Left hindlimb (tissue), 1 donor: ENCODE measurements around the gene PPIG.
"Not testable (repeated sequence)": the region's sequence is repeated elsewhere in the genome, so short reads cannot be mapped to it uniquely, and the experiment has no call there.

ENCODE experiments used
- DNase-seq: peaks from one replicate; pipeline ENCODE4 v3.0.0-alpha.2; 2018

The PPIG gene

DNA sequence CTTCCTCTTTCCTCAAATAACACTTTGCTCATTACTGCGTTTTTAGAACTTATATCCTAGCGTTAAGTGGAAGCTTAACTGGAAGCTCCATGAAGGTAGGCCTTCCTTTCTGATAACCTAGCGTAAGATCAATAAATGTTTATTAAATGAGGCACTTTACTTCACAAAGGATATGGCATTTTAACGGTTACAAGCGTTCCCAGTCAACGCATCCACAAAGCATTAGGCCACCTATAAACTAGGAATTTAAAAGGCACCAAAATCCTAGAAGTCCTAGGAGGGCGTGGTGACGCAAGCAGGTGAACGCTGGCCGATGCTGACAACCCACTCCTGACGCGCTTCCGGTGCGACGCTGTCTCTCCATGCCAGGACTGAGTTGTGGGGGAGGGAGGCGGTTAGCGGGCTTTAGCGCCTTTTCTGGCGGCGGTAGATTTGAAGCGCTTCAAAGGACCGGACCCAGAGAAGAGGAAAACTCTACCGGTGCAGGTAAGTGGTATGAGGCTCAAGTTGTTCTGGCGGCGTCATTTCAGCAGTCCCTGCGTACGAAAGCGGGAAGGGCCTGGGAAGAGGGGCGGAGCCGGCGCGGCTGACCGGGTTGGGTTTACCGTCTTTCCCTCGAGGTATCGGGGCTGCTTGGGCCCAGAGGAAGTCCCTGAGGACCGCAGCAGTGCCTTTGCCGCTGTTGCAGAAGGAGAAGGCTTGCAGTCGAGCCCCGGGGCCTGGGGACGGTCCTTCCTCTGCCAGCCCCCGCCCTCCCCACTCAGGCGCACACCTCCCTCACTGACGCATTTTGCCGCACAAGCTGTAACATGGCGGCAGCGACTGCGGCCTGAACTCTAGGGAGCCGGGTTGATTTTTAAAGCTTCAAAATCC, at the start of gene PPIG:
TSS of gene PPIG (plus strand) at position 347 of the 873 bp plus-strand sequence. CDS start 19,691 bp downstream, outside the sequence.
- DNase-seq = peak; percentile 93

GRCh38 chr2:169539460-169539859, 44.7 kb upstream of the PPIG start:
- DNase-seq = not testable (repeated sequence)

GRCh38 chr2:169540146-169540545, 44.0 kb upstream of the PPIG start:
- DNase-seq = no peak

DNA sequence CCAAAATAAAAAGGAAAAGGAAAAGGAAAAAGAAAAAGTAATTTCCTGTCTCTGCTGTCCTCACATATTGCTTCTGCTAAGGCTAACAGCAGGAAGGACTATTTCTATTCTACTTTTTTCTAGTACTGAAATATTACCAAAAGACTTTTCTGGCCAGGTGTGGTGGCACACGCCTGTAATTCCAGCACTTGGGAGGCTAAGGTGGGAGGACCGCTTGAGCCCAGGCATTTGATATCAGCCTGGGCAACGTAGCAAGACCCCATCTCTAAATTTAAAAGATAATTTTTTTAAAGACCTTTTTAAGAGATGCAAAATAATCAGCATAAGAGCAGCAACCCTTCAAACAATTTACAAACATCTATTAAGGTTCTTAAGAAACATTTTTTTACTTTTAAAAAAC, 41.7 kb upstream of the PPIG start:
- DNase-seq = no peak

DNA sequence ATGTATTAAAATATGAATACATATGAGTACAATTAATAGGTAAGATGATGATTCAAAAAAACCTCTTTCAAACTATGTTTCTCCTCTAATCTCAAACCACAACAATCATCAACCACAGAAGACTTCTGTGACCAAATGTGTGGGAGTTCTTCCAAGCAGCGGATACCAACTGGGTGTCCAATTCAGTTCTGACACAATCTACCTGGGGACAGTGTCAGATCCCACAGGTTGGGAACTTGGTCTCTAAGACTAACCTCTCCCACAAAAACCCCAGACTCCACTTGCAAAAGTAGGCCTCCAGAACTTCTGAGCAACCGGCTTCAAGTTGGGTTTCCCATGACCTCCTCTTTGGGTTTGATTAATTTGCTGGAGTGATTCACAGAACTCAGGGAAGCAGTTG, 37.4 kb upstream of the PPIG start:
- DNase-seq = no peak

DNA sequence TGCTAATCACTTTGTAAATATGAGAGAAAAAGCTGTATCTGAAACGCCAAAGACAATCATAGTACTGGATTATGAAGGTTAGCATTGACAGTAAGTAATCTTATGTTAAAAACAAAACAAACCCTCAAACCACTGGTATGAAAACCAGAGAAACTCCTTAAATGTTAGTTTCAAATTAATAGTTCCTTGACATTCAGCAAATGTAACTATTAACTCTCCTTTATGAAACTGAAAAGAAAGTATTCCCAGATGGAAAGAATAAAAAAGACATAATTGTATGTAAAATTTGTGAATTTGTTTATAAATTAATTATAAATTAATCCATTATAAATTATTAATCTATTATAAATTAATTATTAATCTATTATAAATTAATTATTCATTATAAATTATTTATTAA, 22.8 kb upstream of the PPIG start:
- no peak for DNase-seq

- DNase-seq = not testable (repeated sequence)
Observed at GRCh38 chr2:169562084-169562483, 22.1 kb upstream of the PPIG start.

DNA sequence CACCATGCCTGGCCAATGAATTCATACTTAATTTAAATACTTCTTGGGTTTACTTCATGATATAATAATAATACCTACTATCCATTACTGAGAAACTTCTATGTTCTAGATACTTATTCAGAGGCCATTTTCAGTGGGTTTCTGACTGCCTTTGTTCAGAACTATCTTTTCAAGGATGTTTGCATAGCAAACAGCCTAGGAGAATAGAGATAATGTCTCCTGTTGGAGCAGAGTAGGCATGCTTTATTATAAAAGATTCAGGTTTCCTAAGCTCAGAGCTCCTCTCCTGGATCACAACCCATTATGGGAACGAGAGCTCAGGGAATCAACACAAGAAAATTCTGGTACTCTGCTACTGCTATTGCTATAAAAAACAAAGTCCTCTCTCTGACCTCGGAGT, 21.6 kb upstream of the PPIG start:
- DNase-seq = no peak

DNA sequence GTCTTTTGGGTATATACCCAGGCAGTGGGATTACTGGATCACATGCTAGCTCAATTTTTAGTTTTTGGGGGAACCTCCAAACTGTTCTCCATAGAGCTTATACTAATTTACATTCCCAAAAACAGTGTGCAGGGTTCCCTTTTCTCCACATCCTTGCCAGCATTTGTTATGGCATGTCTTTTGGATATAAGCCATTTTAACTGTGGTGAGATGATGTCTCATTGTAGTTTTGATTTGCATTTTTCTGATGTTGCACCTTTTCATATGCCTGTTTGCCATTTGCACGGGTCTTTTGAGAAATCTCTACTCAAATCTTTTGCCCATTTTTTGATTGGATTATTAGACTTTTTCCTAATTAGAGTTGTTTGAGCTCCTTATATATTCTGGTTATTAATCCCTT, 18.5 kb upstream of the PPIG start:
- DNase-seq = no peak

- no peak for DNase-seq
Observed at GRCh38 chr2:169569948-169570347, 14.2 kb upstream of the PPIG start.

- not testable (repeated sequence) for DNase-seq
Observed at GRCh38 chr2:169570752-169571151, 13.4 kb upstream of the PPIG start.

DNA sequence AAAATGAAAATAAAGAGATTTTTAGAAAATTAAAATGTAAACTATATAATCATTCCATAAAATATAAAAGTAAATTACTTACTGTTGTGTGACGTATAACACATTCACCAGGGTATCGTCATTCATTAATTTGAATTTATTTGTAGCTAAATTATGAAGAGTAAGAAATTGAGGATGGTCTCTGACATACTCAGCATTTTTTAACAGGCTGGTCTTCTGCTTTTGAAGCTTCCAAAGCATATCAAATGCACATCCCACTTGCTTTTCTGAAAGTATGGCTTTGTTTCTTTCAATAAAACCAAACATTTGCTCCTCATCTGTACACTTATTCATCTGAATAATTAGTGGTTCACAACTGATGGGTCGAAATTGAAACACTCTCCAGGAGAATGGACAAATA, 12.6 kb upstream of the PPIG start:
- DNase-seq = no peak

GRCh38 chr2:169572189-169572588, 12.0 kb upstream of the PPIG start:
- no peak for DNase-seq

GRCh38 chr2:169572821-169573159, 11.4 kb upstream of the PPIG start:
- no peak for DNase-seq

DNA sequence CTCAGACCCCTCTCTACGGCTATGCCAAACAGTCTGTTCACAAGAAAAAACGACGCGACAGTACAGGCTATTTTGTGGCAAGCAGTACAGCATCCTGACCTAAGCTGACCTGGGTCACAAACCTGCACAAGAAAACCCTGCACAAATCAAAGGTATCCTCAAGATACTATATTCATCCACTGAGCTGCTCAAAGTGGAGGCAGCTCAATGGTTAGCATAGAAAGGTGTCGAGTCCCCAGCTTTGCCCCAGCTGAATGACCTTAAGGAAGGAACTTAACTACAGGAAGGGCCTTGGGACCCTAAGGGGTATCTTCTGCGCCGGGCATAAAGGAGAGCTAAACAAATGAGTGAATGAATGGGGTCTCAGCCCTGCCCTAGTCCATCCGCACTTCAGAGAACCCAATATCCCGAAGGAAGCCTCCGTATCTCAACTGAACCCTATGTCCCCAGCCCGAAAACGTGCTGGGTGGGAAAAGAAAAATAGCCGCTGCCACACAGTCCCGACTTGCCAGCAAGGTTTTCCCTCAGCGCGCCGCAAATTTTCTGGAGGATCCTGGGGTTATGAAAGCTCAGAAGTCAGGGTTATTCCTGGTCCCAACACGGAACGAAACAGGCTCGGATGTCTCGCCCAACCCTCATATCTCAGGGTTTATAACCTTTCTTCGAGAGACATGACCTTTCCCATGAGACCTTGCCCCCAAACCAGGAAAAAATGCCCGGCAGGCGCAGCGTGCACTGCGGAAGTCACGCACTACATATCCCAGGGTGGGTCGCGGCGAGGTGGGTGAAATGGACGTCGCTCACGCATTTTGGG, 10.8 kb upstream of the PPIG start, which contains the start of gene FASTKD1:
TSS of gene FASTKD1 (minus strand) at position 706 of the 814 bp plus-strand sequence. CDS start 1,836 bp downstream, outside the sequence.
- DNase-seq = peak; percentile 91

DNA sequence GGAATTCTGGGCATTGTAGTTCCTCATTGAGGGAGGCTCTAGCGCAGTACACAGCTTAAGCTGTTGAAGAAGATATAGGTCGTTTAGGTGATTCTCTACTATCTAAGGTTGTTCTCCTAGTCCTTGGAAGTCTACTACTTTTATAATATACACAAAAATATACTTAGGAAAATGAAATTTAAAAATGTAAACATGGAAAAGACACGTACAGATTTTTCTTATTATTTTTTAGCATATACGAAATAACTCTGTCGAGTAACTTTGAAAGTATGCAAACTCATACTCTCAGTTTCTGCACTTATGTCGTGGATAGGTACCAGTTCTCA, 10.2 kb upstream of the PPIG start:
- DNase-seq = no peak

GRCh38 chr2:169574539-169574938, 9.6 kb upstream of the PPIG start:
- not testable (repeated sequence) for DNase-seq

DNA sequence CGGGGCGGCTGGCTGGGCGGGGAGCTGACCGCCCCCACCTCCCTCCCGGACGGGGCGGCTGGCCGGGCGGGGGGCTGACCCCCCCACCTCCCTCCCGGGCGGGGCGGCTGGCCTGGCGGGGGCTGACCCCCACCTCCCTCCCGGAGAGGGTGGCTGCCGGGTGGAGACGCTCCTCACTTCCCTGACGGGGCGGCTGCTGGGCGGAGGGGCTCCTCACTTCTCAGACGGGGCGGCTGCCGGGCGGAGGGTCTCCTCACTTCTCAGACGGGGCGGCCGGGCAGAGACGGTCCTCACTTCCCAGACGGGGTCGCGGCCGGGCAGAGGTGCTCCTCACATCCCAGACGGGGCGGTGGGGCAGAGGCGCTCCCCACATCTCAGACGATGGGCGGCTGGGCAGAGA, 8.9 kb upstream of the PPIG start:
- not testable (repeated sequence) for DNase-seq

DNA sequence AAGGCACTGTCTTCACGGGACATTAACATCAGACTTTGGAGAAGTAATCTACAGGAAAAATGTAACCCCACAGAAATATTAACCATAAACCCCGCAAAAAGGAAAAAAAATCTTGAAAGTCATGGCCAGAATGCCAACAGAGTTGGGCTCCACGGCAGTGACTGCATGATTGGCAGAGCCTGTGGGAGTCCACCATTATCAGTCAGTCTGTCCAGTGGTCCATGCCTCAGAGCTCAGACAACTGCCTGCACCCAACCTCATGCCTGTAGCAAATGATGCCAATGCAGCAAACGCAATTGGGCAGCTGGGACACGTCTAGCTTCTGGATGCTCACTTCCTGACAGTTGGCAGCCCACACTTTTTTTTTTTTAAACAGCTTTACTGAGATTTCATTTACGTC, 5.1 kb upstream of the PPIG start:
- no peak for DNase-seq

DNA sequence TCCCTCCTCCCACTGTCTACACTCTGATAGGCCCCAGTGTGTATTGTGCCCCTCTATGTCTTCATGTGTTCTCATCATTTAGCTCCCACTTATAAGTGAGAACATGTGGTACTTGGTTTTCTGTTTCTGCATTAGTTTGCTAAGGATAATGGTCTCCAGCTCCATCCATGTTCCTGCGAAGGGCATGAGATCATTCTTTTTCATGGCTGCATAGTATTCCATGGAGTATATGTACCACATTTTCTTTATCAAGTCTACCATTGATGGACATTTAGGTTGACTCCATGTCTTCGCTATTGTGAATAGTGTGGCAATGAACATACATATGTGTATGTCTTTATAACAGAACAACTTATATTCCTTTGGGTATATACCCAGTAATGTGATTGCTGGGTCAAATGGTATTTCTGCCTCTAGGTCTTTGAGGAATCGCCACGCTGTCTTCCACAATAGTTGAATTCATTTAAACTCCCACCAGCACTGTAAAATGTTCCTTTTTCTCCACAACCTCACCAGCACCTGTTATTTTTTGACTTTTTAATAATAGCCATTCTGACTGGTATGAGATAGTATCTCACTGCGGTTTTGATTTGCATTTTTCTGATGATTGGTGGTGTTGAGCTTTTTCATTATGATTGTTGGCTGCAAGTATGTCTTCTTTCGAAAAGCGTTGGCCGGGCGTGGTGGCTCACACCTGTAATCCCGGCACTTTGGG, 1.4 kb upstream of the PPIG start:
- DNase-seq = not testable (repeated sequence)

GRCh38 chr2:169583518-169583917, 633 bp upstream of the PPIG start:
- DNase-seq = no peak

DNA sequence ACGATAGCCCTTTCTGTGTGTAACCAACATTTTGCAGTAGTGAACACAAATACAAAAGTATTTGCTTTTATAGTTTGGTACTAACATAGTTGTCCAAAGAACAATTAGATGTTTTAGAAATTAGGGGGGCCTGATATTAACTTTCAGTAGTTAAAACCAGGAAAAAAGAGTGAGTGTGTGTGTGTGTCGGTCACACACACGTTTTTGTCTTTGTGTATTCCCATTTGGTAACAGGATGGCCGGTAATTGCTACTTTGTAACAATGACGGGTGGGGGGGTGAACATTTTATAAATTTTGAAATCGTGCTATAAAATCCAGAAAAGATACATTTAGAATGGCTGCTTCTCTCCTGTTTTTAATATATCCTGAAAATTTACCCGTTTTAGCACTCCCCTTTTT, 1.5 kb downstream of the PPIG start:
- no peak for DNase-seq

DNA sequence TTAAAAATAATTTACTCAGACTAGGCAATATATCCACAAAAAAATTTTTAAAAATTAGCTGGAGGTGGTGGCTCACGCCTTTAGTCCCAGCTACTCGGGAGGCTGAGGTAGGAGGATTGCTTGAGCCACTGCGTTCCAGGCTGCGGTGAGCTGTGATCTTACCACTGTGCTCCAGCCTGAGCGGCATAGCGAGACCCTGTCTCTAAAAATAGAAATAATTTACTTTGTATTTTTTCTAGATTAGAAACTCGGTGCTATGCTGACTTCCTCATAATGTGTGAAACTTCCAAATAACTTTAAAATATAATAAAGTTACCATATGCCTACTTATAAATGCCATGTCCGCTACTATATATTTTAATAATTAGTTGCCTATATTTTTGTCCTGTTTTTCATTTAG, 6.7 kb downstream of the PPIG start:
- no peak for DNase-seq
